ENCODE results near the gene S1PR3.

The S1PR3 gene

DNA sequence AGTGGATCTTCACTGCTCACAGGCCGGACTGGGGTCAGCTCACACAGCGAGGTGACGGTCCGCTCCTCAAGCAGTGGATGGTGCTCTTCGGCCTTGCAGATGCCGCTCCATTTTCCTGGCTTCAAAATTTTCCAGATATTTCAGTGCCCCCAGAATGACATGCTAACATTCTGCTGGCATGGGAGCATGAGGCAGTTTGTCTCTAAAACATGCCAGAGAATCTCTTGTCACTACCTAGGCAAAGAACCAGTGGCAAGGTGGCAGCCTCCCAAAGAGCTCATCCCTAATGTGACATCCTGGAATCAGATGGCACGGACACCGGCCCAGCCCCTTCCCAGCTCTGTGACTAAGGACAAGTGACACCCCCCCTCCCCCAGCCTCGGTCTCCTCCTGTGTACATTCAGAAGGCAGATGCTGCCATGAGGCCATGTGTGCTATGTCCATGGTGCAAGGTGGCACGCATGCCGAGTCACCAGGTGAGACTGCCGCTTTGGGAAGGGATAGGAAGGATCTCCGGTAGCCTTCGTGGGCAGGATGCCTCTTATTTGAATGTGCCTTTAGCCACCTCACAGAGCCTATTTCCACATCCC, 2.7 kb downstream of the S1PR3 start:
- DNase-seq = no peak

DNA sequence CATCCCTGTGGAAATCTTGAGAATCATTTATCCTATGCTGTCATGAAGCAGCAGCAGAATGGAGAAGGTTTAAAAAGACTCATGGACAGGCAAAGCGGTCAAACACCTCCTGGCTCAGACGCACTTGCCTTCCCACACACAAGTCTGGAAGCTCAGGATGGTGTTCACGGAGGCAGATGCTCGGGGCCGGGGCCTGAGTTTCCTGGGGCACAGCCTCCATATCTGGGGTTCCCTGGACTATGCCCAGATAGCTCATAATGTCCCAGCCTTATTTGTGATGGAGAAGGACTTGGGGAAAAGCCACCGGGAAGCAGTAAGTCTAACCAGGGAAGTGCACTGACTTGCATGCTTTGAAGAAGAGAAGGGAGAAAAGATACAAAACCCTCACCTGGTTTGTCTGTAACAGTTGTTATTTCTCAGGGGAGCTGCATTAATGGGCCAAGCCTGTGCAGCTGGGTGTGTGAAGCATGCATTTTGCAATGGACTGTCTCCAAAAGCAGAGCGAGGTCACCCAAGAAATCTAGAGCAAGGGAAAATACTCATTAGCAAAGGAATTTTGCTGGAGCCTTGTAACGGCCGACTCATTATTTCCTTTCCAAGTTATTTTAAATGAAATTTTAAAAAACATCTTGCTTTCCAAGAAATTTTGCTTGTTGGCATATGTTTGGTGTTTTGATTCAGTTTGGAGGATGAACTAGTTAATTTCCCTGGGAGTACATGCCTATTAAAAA, 3.4 kb downstream of the S1PR3 start:
- no peak for DNase-seq

DNA sequence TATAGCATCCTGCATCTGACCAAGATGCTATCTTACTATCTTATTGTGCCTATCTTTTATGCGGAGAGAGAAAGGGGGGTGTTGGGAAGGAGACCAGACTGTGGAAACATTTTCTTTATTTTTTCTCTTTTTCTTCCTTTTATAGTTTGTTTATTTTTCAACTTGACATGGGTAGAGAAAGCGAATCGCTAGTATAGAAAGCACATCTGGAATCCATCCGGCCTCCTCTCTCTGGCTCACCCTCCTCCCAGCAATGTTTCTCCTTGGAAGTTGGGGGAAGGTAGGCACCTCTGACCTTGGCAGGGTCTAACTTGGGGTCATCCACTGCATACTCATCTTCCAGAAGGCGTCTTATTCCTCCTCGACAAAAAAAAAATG, 3.9 kb downstream of the S1PR3 start:
- no peak for DNase-seq

DNA sequence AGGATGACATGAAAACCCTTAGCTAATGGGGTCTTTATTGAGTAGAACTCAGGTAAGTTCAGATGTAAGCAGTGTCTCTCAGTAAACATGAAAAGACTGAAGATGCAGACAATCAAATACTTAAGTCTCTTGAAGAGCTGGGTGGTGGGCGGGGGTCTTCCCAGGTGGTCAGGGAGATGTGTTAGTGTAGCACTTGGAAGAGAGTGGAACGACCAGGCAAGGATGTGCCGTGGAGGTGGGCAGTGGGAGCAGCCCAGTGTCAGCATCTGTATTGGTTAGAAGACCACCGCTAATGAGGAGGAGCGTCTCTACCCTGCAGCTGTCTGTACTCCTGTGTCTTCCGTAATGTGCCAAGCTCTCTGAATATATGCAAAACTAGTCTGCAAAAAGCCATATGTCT, 4.4 kb downstream of the S1PR3 start:
- DNase-seq = no peak

DNA sequence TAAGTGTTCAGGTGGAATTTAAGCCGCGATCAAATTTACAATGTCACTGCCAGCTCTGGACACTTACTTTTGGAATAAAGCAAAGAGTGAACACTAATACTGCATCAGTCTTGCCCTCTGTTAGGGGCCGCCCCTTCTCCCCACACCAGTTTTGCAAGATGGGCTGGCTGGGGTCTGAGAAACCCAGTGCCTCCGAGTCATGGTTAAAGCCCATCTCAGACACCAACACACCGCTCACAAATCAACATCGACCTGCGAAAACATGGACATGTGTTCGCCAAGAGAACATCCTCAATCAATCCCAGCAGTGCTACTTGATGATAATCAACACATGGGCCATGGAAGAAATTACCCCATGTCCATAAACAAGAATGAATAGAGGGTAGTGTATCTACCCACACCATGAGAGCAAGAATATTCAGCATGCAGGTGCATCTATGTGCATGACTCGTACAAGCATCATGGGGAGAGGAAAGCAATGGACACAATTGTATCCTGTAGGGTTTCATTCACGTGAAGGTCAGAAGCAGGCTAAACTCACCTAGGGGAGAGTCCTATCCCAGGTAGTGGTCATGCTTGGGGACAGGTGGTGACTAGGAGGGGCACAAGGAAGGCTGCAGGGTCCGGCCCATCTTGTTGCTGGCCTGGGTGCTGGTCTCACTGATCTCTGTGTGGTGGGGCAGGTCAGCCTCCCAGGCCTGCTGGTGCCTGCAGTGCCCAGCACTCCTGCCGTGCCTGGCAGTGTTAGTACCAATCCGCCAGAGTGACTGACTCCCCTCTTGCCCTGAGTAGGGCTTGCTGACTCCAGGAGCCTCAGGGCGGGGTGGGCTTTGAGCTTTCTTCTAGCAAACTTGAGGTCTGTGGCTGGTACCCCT, 5.0 kb downstream of the S1PR3 start:
- no peak for DNase-seq

DNA sequence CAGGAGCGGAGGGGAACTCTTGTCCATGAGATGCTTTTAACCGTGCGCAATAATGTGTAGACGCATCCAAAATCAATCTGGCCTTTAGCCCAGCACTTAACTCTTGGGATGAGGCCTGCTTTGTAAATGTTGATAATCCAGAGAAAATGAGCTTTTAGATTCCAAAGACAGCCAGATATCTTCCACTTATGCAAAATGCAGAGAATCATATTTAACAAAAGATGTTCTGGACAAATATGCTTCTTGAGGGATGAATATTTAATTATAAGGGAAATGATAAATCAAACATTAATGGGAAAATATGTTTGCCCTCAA, 5.6 kb downstream of the S1PR3 start:
- DNase-seq = no peak

DNA sequence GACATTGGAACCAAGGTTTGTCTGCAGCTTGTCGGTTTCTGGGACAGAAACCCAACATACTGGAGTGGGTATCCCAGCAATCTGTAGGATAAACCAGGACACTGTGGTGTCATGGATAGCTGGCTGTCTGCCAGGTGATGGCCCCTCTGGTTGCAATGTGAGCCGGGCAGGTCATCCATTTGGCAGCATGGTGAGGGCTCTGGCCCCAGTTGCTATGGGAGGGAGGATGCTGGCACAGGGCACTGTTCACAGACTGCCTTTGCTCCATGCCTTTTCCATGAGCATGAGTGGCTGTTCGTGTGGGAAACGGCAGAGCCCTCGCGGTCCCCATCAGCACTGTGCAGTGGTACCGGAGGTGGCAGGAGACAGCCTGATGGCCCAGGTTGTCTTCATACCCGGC, 6.4 kb downstream of the S1PR3 start:
- no peak for DNase-seq

DNA sequence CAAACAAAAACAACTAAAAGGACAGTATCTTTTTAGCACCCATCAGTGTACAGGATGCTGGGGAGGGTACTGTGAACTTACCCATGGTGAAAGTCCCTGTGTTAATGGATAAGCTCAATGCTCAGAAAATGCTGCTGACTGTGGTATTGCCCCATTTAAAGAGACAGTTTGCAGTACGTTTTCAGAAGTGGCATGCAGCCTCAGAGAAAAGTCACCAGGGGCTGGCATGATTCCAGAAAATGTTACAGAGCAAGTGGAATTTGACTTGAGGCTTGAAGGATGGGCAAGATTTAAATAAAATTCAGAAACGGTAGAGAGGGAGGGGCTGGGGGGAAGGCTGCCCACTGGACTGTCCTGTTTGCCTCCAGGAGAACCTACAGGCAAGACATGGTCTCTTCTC, 7.2 kb downstream of the S1PR3 start:
- DNase-seq = no peak

DNA sequence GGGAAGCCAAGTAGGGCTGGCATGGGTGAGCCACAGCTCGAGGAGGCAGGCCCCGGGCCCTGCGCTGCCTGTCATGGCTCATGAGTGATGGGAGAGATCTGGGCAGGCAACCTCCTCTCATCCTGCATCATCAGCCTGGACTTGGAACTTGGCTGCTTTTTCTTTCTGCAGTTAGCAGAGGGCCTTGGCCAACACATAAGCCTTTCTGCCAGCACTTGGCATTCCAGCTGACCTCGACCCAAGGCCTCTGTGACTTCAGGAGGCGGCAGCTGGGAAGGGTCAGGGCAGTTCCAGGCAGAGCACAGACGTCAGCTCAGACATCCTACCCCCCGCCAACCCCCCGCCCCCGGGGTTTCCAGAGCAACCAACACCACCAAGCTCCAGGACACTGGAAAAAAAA, 7.6 kb downstream of the S1PR3 start:
- DNase-seq = no peak

DNA sequence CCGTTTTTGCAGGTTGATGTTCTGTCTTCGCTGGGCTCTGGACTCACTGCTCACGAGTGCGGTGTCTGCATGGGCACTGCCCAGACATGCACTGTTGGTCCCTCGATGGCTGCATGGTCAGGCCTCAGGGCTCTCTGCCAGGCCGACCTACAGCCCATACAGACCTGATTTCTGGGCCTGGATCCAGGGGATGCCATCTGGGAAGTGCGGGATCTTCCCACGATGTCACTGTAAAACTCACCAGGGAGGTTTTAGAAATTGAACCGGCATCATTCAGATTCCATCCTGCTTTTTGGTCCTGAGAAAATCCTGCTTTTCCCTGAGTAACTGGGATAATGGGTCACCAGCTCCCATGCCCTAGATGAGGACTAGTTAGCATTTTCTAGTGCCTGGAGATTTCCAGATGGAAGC, 9.1 kb downstream of the S1PR3 start:
- no peak for DNase-seq

DNA sequence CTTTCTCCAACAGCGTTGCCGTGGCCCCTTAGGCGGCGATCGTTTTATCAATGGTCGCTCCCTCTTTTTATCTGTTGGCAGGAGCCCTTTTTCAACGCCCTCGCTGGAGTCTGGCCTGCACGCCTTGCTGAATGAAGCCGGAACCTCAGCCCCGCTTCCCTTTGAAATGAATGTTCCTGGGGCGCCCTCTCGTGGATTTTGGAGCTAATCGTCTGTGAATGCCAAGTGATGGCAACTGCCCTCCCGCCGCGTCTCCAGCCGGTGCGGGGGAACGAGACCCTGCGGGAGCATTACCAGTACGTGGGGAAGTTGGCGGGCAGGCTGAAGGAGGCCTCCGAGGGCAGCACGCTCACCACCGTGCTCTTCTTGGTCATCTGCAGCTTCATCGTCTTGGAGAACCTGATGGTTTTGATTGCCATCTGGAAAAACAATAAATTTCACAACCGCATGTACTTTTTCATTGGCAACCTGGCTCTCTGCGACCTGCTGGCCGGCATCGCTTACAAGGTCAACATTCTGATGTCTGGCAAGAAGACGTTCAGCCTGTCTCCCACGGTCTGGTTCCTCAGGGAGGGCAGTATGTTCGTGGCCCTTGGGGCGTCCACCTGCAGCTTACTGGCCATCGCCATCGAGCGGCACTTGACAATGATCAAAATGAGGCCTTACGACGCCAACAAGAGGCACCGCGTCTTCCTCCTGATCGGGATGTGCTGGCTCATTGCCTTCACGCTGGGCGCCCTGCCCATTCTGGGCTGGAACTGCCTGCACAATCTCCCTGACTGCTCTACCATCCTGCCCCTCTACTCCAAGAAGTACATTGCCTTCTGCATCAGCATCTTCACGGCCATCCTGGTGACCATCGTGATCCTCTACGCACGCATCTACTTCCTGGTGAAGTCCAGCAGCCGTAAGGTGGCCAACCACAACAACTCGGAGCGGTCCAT, 10.0 kb downstream of the S1PR3 start:
- DNase-seq = peak; percentile 47

DNA sequence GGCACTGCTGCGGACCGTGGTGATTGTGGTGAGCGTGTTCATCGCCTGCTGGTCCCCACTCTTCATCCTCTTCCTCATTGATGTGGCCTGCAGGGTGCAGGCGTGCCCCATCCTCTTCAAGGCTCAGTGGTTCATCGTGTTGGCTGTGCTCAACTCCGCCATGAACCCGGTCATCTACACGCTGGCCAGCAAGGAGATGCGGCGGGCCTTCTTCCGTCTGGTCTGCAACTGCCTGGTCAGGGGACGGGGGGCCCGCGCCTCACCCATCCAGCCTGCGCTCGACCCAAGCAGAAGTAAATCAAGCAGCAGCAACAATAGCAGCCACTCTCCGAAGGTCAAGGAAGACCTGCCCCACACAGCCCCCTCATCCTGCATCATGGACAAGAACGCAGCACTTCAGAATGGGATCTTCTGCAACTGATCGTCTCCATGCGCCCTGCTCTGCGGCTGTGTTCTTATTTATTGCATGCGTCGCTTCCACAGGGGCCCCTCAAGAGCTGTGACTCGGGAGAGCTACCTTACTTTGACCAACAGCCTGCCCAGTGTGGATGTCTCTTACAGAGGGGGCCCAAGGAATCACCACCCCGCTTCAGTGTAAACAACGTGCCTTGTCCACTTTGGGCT, 10.8 kb downstream of the S1PR3 start:
- DNase-seq = no peak

DNA sequence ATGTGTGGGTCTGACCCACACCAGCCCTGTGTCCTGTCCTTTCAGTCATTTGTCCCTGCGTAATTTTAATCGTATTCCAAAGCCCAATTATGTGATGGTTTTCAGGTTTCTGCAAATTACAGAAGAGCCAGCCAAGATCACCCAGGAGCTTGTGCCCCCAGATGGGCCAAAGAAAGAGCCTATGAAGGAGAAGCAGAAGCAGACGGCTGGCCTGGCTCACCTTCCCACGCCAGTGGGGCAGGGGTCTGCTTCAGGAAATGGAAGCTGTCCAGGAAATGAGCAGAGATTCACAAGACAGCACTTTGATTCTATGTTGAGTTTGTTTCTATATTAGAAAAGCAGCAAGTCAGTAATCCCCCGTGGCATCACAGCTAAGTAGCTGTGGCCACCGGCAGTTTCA, 11.7 kb downstream of the S1PR3 start:
- DNase-seq = no peak

DNA sequence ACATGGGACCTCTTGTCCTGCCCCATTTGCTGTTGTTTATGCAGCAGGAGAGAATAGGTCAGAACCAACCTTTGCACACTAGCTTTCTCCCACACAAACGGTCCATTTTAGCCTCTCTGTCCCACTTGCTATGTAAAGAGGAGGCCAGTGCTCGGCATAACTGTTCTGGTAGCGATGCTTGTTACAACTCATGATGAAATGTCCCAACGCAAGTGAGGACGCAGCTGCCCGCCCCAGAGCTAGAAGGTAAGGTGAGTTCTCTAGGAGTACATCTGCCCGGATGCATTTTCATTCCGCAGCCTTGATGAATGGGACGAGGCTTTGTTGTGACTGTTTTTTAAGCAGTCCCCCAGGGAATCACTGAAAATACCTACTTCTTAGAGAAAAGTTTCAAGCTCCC, 14.1 kb downstream of the S1PR3 start:
- DNase-seq = no peak

DNA sequence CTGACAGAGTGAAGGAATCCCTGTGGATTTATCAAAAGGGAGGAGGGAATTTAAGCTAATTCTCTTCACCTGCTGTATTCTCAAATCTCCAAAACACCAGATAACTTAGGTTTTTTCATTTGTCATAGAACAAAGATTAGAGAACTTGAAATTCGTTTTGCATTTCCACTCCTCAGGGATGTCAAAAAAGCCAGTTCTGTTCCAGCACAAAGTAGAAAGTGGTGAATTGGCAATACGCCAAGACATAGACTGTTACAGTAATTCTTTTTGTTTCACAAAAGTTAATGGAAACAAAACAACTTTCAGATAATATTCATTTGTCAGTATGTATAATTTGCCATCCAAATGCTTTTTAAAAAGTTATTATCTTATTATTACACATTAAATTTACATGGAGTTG, 15.0 kb downstream of the S1PR3 start:
- no peak for DNase-seq

DNA sequence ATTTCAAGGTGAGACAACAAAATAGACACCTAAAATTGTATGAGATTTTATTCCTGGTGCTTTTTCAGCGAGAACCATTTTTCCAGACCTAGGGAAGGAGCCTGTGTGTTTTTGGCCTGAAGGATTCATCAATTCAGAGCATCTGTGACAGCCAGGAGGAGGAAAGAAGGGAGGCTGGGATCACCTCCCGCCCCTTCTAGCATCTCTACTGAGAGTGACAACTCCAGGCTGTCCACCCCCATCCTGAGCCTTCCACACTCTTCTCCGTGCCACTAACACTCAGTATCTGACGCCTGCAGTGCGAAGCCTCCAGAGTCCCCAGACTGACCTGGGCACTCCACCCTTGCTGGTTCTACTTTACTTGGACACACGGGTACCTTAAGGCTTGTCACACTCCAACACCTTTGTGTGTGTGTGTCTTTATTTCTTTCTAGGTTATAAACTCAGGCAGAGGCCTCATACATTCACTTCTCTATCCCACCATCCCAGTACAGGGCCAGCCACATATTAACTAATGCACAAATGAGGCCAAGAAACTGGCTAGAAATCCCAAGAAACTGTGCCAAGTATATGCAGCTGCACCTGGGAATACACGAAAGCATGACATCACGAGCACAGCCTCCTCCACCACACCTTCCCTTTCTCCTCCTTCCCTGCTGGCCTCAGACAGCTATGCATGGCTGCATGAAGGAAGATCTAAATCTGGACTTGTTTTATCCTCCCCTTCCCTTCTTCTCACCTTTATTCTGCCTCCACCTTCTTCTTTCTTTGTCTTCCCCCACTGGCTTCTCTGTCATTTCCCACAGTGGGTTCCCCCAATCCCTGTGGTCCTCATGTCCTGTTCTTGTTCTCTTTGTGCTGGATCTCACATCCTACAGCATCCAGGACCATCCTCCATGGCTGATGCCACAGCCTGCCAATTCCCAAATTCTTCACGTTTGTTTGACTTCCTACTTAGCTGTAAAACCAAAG, 16.0 kb downstream of the S1PR3 start:
- no peak for DNase-seq

DNA sequence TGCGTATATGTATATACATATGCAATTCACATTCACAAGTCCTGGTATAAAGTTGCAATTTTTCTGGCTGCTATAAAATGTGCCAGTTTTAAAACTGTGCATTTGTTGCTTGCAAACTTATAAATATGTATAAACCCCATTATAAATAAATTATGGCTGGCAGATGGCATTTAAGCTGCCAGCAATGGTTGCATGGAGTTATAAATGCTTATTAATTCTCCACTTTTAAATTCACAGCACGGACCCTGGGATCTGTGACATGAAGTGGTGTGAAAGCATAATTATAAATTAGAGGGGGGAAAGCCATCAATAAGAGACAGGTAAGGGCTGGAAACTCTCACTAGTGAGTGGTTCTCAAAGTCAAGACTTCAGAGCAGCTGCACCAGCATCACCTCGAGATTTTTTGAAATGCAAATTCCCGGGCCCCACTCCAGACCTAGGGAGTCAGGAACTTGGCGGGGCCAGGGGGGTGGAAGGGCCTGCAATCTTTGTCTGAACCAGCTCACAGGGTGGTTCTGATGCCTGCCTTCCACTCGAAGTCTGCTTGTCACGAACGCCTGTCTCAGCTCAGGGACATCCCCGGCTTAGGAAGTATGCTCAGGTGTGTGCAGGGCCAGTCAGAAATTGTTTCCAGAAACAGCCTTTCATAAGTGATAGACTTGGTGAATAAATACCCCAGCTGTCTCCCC, 16.9 kb downstream of the S1PR3 start:
- no peak for DNase-seq

DNA sequence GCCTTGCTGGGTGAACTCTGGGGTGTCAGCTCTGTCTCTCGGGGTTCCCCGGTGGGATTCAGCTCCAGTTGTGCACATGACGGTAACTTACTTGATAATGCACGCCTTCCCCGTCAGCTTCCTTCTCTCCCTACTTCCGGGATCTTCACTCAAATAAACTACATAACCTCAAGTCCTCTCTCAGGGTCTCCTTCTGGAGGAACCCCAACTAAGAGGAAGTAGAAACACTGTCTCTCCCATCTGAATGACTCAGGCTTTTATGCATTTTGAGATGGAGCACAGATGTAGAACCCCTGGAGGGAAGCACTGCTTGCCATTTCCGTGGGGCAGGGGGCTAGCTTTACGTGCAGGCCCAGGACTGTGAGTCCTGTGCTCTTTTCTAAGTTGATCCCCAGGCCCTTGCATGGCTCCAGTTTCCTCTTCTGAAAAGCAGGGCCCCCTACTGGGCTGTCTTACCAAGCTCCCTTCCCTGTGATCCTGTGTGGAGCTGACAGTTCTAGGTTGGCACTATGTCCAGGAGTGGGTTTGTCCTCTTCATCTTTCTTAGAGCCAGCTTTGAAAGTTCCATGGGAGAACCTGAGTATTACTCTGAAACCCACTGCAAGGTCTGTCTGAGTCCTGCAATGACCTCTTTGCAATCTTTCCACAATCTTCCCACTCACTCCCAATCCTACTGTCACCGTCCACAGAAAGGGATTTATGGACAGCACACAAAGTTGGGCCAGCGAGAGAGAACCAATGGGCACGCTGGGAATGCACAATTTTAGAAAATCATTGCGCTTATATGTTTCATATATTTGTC, 17.7 kb downstream of the S1PR3 start:
- DNase-seq = no peak

DNA sequence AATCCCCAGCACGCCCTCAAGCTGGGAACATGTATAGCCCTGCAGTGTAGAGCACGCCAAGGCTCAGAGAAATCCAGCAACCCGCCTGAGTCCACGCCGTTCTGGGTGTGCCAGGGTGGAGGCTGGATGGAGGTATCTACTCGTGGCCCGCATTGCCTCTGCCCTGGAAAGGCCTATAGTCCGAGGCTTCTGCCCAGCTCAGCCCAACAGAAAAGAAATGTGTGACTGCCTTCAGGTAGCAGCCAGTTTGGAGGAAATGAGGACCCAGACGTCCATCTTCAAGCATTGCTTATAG, 18.2 kb downstream of the S1PR3 start:
- no peak for DNase-seq

DNA sequence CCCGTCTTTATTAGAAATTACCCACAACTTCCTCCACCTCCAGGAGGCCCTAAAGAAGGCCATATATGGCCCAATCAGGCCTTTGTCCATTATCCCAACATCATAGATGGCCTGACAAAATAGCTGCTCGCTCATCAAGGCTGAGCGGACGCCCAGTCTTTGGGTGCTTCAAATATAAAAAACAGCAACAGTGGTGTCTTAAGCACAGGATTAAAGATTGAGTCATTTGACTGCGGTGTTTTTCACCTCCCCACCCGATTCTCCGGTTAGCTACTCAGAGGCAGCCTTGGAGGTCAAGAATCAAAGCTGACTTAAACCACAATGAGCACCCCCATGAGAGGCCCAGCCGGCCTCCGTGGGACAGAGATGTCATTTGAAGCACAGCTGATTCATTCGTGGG, 18.8 kb downstream of the S1PR3 start:
- DNase-seq = no peak
